ENCODE data around the gene WDR54.

Gene WDR54

DNA sequence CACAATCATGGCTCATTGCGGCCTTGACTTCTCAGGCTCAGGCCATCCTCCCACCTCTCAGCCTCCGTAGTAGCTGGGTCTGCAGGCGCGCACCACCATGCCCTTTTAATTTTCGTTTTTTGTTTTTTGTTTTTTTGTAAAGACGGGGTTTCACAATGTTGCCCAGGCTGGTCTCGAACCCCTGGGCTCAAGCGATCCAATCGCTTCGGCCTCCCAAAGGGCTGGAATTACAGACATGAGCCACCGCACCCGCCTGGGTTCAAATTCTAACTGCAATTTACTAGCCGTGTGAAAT, 29.1 kb upstream of the WDR54 start:
- Histone ChIP-seq H3K4me2 (ENCODE audit: low read length, poor library complexity, severe bottlenecking) (peak overlapping the region; percentile 80), H2BK15ac (ENCODE audit: low read depth, poor library complexity, severe bottlenecking) (no peak overlapping the region), H3K14ac (ENCODE audit: low read length in 2 of 2) (no peak overlapping the region), H3K4ac (ENCODE audit: low read depth in 1 of 2, low read length in 2 of 2) (no peak overlapping the region), H3K18ac (ENCODE audit: low read depth in 1 of 2, low read length in 2 of 2) (no peak overlapping the region), H4K91ac (ENCODE audit: low read length) (peak overlapping the region; percentile 75), H2BK120ac (ENCODE audit: low read depth, low read length) (no peak overlapping the region), H3K79me1 (replicated peaks; ENCODE audit: low read length, poor library complexity, severe bottlenecking) (peaks cover 6% of the 10 kb centered on the region), H4K8ac (ENCODE audit: low read length) (peak overlapping the region; percentile 99), H3K9me3 (ENCODE audit: control insufficient read depth, low read length) (no peaks in the 10 kb centered on the region), H3K9ac (ENCODE audit: low read length) (peak overlapping the region; percentile 96), H3K4me3 (ENCODE audit: insufficient read depth in 1 of 2, low read depth in 1 of 2, low read length in 2 of 2) (peak overlapping the region in 1 of 2 experiments; percentile 99), H3K23ac (ENCODE audit: low read length in 2 of 2) (no peak overlapping the region), H3K4me1 (ENCODE audit: control insufficient read depth, insufficient read depth, low read depth, low read length) (peaks cover 2% of the 10 kb centered on the region), H2BK5ac (ENCODE audit: low read depth, low read length, poor library complexity, severe bottlenecking) (no peak overlapping the region), H2AK5ac (ENCODE audit: low read length, severe bottlenecking) (no peak overlapping the region), H3K27me3 (ENCODE audit: control insufficient read depth in 1 of 2, insufficient read depth in 1 of 2, low read length in 2 of 2) (no peaks in the 10 kb centered on the region), H3K36me3 (ENCODE audit: control insufficient read depth in 1 of 2, insufficient read depth in 2 of 2, low read depth in 1 of 2, low read length in 2 of 2) (no peaks in the 10 kb centered on the region), H3K27ac (ENCODE audit: low read length, poor library complexity, severe bottlenecking) (no peak overlapping the region), H2AFZ (ENCODE audit: low read depth, low read length) (peak overlapping the region; percentile 30), H2BK12ac (ENCODE audit: low read length in 2 of 2) (no peak overlapping the region)
- no peak for DNase-seq
- 80% methylated on average over 13 of the region's 13 CpGs for WGBS

DNA sequence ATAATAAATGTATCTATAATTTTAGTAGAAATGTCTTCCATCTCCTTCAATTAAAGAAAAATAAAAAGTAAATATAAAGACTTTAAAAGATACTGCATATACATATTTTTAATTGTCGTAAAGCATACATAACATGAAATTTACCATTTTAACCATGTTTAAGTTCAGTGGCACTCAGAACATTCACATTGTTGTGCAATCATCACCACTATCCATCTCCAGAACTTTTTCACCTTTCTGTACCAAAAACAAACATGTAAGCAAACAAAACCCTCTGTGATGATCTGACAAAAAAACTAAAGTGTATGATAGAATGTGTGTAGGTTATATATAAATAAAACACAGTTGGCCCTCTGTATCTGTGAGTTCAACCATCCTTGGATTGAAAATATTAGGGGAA, 28.0 kb upstream of the WDR54 start:
- Histone ChIP-seq H3K23ac (ENCODE audit: low read length in 2 of 2) (no peak overlapping the region), H3K27ac (ENCODE audit: low read length, poor library complexity, severe bottlenecking) (no peak overlapping the region), H3K4me1 (ENCODE audit: control insufficient read depth, insufficient read depth, low read depth, low read length) (peaks cover 2% of the 10 kb centered on the region), H3K9ac (ENCODE audit: low read length) (no peak overlapping the region), H3K4ac (ENCODE audit: low read depth in 1 of 2, low read length in 2 of 2) (no peak overlapping the region), H3K18ac (ENCODE audit: low read depth in 1 of 2, low read length in 2 of 2) (no peak overlapping the region), H3K14ac (ENCODE audit: low read length in 2 of 2) (no peak overlapping the region), H2BK5ac (ENCODE audit: low read depth, low read length, poor library complexity, severe bottlenecking) (no peak overlapping the region), H3K4me3 (ENCODE audit: insufficient read depth in 1 of 2, low read depth in 1 of 2, low read length in 2 of 2) (no peak overlapping the region), H2BK12ac (ENCODE audit: low read length in 2 of 2) (no peak overlapping the region), H2BK15ac (ENCODE audit: low read depth, poor library complexity, severe bottlenecking) (no peak overlapping the region), H3K4me2 (ENCODE audit: low read length, poor library complexity, severe bottlenecking) (no peak overlapping the region), H2AFZ (ENCODE audit: low read depth, low read length) (no peak overlapping the region), H2AK5ac (ENCODE audit: low read length, severe bottlenecking) (no peak overlapping the region), H3K27me3 (ENCODE audit: control insufficient read depth in 1 of 2, insufficient read depth in 1 of 2, low read length in 2 of 2) (no peaks in the 10 kb centered on the region), H3K79me1 (replicated peaks; ENCODE audit: low read length, poor library complexity, severe bottlenecking) (peaks cover 6% of the 10 kb centered on the region), H3K9me3 (ENCODE audit: control insufficient read depth, low read length) (no peaks in the 10 kb centered on the region), H3K36me3 (ENCODE audit: control insufficient read depth in 1 of 2, insufficient read depth in 2 of 2, low read depth in 1 of 2, low read length in 2 of 2) (no peaks in the 10 kb centered on the region), H4K91ac (ENCODE audit: low read length) (no peak overlapping the region), H2BK120ac (ENCODE audit: low read depth, low read length) (no peak overlapping the region), H4K8ac (ENCODE audit: low read length) (no peak overlapping the region)
- WGBS, result 89% methylated on average over 1 of the region's 1 CpG
- no peak for DNase-seq

DNA sequence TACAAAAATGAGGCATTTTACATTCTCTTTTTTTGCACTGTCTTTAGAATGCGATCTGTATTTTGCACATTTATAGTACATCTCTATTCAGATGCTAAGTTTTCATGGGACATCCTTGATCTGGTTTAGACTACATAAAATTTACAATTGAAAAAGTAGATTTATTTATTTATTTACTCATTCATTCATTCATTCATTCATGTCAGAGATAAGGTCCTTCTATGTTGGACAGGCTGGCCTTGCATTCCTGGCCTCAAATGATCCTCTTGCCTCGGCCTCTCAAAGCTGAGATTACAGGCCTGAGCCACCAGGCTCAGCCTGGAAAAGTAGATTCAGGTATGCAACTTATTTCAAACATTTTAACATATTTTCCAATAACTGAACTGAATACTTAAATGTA, 25.4 kb upstream of the WDR54 start:
- no peak overlapping the region for H2BK5ac ChIP-seq (ENCODE audit: low read depth, low read length, poor library complexity, severe bottlenecking)
- no peak overlapping the region for H3K9ac ChIP-seq (ENCODE audit: low read length)
- H3K79me1 ChIP-seq (replicated peaks; ENCODE audit: low read length, poor library complexity, severe bottlenecking), result no peaks in the 10 kb centered on the region
- WGBS, result 88% methylated on average over 1 of the region's 2 CpGs
- no peak overlapping the region for H2AK5ac ChIP-seq (ENCODE audit: low read length, severe bottlenecking)
- no peaks in the 10 kb centered on the region for H3K27me3 ChIP-seq (ENCODE audit: control insufficient read depth in 1 of 2, insufficient read depth in 1 of 2, low read length in 2 of 2)
- no peak overlapping the region for H2AFZ ChIP-seq (ENCODE audit: low read depth, low read length)
- no peak overlapping the region for H3K27ac ChIP-seq (ENCODE audit: low read length, poor library complexity, severe bottlenecking)
- H3K23ac ChIP-seq (ENCODE audit: low read length in 2 of 2), result no peak overlapping the region
- no peak overlapping the region for H2BK15ac ChIP-seq (ENCODE audit: low read depth, poor library complexity, severe bottlenecking)
- no peak overlapping the region for H4K8ac ChIP-seq (ENCODE audit: low read length)
- H3K14ac ChIP-seq (ENCODE audit: low read length in 2 of 2), result no peak overlapping the region
- H3K18ac ChIP-seq (ENCODE audit: low read depth in 1 of 2, low read length in 2 of 2), result no peak overlapping the region
- H2BK120ac ChIP-seq (ENCODE audit: low read depth, low read length), result no peak overlapping the region
- H3K4me3 ChIP-seq (ENCODE audit: insufficient read depth in 1 of 2, low read depth in 1 of 2, low read length in 2 of 2), result no peak overlapping the region
- no peak overlapping the region for H4K91ac ChIP-seq (ENCODE audit: low read length)
- H3K4me1 ChIP-seq (ENCODE audit: control insufficient read depth, insufficient read depth, low read depth, low read length), result peaks cover 2% of the 10 kb centered on the region
- H3K4me2 ChIP-seq (ENCODE audit: low read length, poor library complexity, severe bottlenecking), result no peak overlapping the region
- no peak overlapping the region for H2BK12ac ChIP-seq (ENCODE audit: low read length in 2 of 2)
- no peak overlapping the region for H3K4ac ChIP-seq (ENCODE audit: low read depth in 1 of 2, low read length in 2 of 2)
- DNase-seq, result no peak
- H3K9me3 ChIP-seq (ENCODE audit: control insufficient read depth, low read length), result no peaks in the 10 kb centered on the region
- H3K36me3 ChIP-seq (ENCODE audit: control insufficient read depth in 1 of 2, insufficient read depth in 2 of 2, low read depth in 1 of 2, low read length in 2 of 2), result no peaks in the 10 kb centered on the region

DNA sequence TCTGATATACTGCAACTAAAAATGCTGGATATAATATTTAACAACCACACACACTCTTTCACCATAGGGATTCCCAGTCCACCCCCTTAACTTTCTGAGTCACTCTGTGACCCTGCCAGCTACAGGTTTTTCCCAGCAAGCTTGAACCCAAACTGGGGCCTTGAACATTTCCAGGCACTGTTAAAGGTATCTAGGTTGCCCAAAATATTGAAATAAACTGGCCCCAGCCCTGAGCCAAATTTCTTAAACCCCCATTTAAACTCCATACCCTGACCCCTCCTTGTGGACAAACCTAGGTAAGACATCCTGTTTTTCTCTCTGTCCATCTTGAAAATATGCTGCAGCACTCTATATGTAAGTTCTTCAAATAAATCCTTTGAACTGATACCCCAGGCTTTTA, 21.7 kb upstream of the WDR54 start:
- Histone ChIP-seq H2AFZ (ENCODE audit: low read depth, low read length) (no peak overlapping the region), H2BK120ac (ENCODE audit: low read depth, low read length) (no peak overlapping the region), H2AK5ac (ENCODE audit: low read length, severe bottlenecking) (no peak overlapping the region), H3K9ac (ENCODE audit: low read length) (no peak overlapping the region), H2BK12ac (ENCODE audit: low read length in 2 of 2) (no peak overlapping the region), H4K8ac (ENCODE audit: low read length) (no peak overlapping the region), H3K4me2 (ENCODE audit: low read length, poor library complexity, severe bottlenecking) (no peak overlapping the region), H3K27me3 (ENCODE audit: control insufficient read depth in 1 of 2, insufficient read depth in 1 of 2, low read length in 2 of 2) (no peaks in the 10 kb centered on the region), H3K79me1 (replicated peaks; ENCODE audit: low read length, poor library complexity, severe bottlenecking) (no peaks in the 10 kb centered on the region), H3K36me3 (ENCODE audit: control insufficient read depth in 1 of 2, insufficient read depth in 2 of 2, low read depth in 1 of 2, low read length in 2 of 2) (no peaks in the 10 kb centered on the region), H3K18ac (ENCODE audit: low read depth in 1 of 2, low read length in 2 of 2) (no peak overlapping the region), H3K4ac (ENCODE audit: low read depth in 1 of 2, low read length in 2 of 2) (no peak overlapping the region), H3K23ac (ENCODE audit: low read length in 2 of 2) (no peak overlapping the region), H3K14ac (ENCODE audit: low read length in 2 of 2) (no peak overlapping the region), H2BK5ac (ENCODE audit: low read depth, low read length, poor library complexity, severe bottlenecking) (no peak overlapping the region), H3K4me3 (ENCODE audit: insufficient read depth in 1 of 2, low read depth in 1 of 2, low read length in 2 of 2) (no peak overlapping the region), H3K9me3 (ENCODE audit: control insufficient read depth, low read length) (no peaks in the 10 kb centered on the region), H3K4me1 (ENCODE audit: control insufficient read depth, insufficient read depth, low read depth, low read length) (no peaks in the 10 kb centered on the region), H3K27ac (ENCODE audit: low read length, poor library complexity, severe bottlenecking) (no peak overlapping the region), H2BK15ac (ENCODE audit: low read depth, poor library complexity, severe bottlenecking) (no peak overlapping the region), H4K91ac (ENCODE audit: low read length) (no peak overlapping the region)
- peak; percentile 32 for DNase-seq
